ENCODE measurements around the gene TAB2. TPM values are rescaled to one million over a fixed set of nuclear protein-coding genes. Genes with fewer than 3 reads are reported as not detected.

The TAB2 gene
- total RNA-seq, 1 experiment from 2014 or later = 52.2 TPM

- Histone ChIP-seq H3K27ac (ENCODE audit: low read depth, low read length, poor library complexity, severe bottlenecking) (no peak overlapping the region), H3K9me3 (ENCODE audit: low read depth, low read length, poor library complexity, severe bottlenecking) (no peaks in the 10 kb centered on the region), H3K4me1 (ENCODE audit: insufficient read depth, low read length, poor library complexity, severe bottlenecking) (peaks cover 19% of the 10 kb centered on the region), H3K27me3 (replicated peaks; ENCODE audit: insufficient read depth, low read depth, low read length, poor library complexity) (no peaks in the 10 kb centered on the region), H3K4me3 (ENCODE audit: low read depth, low read length, poor library complexity, severe bottlenecking) (no peak overlapping the region), H3K36me3 (ENCODE audit: insufficient read depth, low read length, poor library complexity, severe bottlenecking) (peaks cover 4% of the 10 kb centered on the region)
- intact Hi-C loops (cut with micrococcal nuclease; ENCODE audit: unreplicated experiment) = no loop called here
- BruUV-seq (replicated peaks) = no TSS peak
- ChIA-PET CTCF (no interaction called here), POLR2A (ENCODE audit: low non-redundant PET) (no interaction called here)
- no peak for DNase-seq (ENCODE audit: low spot score)
- TF ChIP-seq EZH2 (IDR thresholded peaks at IDR 0.05; ENCODE audit: borderline replicate concordance, low read depth, low read length, poor library complexity, severe bottlenecking) (no peak), CTCF (conservative IDR thresholded peaks at IDR 0.05; ENCODE audit: low read depth, low read length) (no peak)
Measured at GRCh38 chr6:149328083-149328482, 10.6 kb downstream of the TAB2 start.

- ChIA-PET POLR2A (ENCODE audit: low non-redundant PET) (no interaction called here), CTCF (no interaction called here)
- H3K27me3 ChIP-seq (replicated peaks; ENCODE audit: insufficient read depth, low read depth, low read length, poor library complexity) = no peaks in the 10 kb centered on the region
- H3K27ac ChIP-seq (ENCODE audit: low read depth, low read length, poor library complexity, severe bottlenecking) = no peak overlapping the region
- H3K4me1 ChIP-seq (ENCODE audit: insufficient read depth, low read length, poor library complexity, severe bottlenecking) = peaks cover 17% of the 10 kb centered on the region
- H3K36me3 ChIP-seq (ENCODE audit: insufficient read depth, low read length, poor library complexity, severe bottlenecking) = peaks cover 4% of the 10 kb centered on the region
- BruUV-seq (replicated peaks) = no TSS peak
- no peaks in the 10 kb centered on the region for H3K9me3 ChIP-seq (ENCODE audit: low read depth, low read length, poor library complexity, severe bottlenecking)
- intact Hi-C loops (cut with micrococcal nuclease; ENCODE audit: unreplicated experiment) = no loop called here
- no peak for DNase-seq (ENCODE audit: low spot score)
- TF ChIP-seq EZH2 (IDR thresholded peaks at IDR 0.05; ENCODE audit: borderline replicate concordance, low read depth, low read length, poor library complexity, severe bottlenecking) (no peak), CTCF (conservative IDR thresholded peaks at IDR 0.05; ENCODE audit: low read depth, low read length) (no peak)
- H3K4me3 ChIP-seq (ENCODE audit: low read depth, low read length, poor library complexity, severe bottlenecking) = no peak overlapping the region
Measured at GRCh38 chr6:149329529-149329928, 12.0 kb downstream of the TAB2 start.

GRCh38 chr6:149330133-149330532 is 12.6 kb downstream of the TAB2 start:
- peaks cover 4% of the 10 kb centered on the region for H3K36me3 ChIP-seq (ENCODE audit: insufficient read depth, low read length, poor library complexity, severe bottlenecking)
- peaks cover 17% of the 10 kb centered on the region for H3K4me1 ChIP-seq (ENCODE audit: insufficient read depth, low read length, poor library complexity, severe bottlenecking)
- no peak for TF ChIP-seq CTCF (conservative IDR thresholded peaks at IDR 0.05; ENCODE audit: low read depth, low read length)
- no peak for TF ChIP-seq EZH2 (IDR thresholded peaks at IDR 0.05; ENCODE audit: borderline replicate concordance, low read depth, low read length, poor library complexity, severe bottlenecking)
- H3K9me3 ChIP-seq (ENCODE audit: low read depth, low read length, poor library complexity, severe bottlenecking) = no peaks in the 10 kb centered on the region
- no peak for DNase-seq (ENCODE audit: low spot score)
- no peak overlapping the region for H3K27ac ChIP-seq (ENCODE audit: low read depth, low read length, poor library complexity, severe bottlenecking)
- BruUV-seq (replicated peaks) = no TSS peak
- H3K4me3 ChIP-seq (ENCODE audit: low read depth, low read length, poor library complexity, severe bottlenecking) = no peak overlapping the region
- ChIA-PET POLR2A (ENCODE audit: low non-redundant PET) (no interaction called here), CTCF (no interaction called here)
- intact Hi-C loops (cut with micrococcal nuclease; ENCODE audit: unreplicated experiment) = no loop called here
- H3K27me3 ChIP-seq (replicated peaks; ENCODE audit: insufficient read depth, low read depth, low read length, poor library complexity) = no peaks in the 10 kb centered on the region

Data from A673 (cell line).